ENCODE data around the gene IL36RN.

DNA sequence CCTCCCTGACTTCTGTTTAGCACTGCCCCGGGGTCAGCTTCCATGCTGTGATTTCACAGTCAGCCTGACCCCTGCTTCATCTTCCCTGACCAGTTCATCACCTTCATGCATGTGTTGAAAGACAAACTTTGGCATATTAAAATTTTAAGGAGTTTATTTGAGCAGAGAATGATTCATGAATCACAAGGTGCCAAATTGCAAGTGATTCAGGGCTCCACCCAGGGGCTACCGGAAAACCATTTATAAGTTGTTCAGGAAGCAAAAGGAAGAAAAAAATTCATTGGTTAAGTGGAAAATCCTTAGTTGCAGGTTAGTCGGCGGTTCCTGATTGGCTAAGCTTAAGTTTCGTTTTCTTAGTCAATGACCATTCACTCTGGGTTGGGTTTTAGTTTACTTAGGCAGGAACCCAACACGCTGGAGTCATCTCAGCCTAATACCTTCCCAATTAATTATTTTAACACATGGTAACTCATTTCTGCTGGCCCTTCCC lies 19.4 kb downstream of the IL36RN start:
- TF ChIP-seq POLR2A (IDR thresholded peaks at IDR 0.05; ENCODE audit: low read length) = no peak
- no peak for TF ChIP-seq GATA1 (IDR thresholded peaks at IDR 0.05; ENCODE audit: low read depth, low read length)
